Adrenal gland (tissue), 5 donors: Measurements from ENCODE around the gene SECISBP2.

Experiments used
- POLR2A ChIP-seq, 2 donors: fragments of 450-650 bp; IDR thresholded peaks; one replicate each; pipeline ENCODE4 v1.6.1; 2017; ENCODE audit warnings: antibody characterized with exemption in 2 of 2, mild to moderate bottlenecking in 2 of 2, moderate library complexity in 1 of 2
- TF ChIP-seq, protein P1 (sequence below), 6 experiments: fragments of 450-650 bp in 4 of 6; fragments of 200-600 bp in 2 of 6; sonication (generic) in 1 of 6; IDR thresholded peaks; 1 replicate in 5 of 6; 2 replicates in 1 of 6; pipeline versions ENCODE4 v1.5.1 to v1.8.0; 2016 to 2021; ENCODE audit warnings: antibody characterized with exemption in 6 of 6, mild to moderate bottlenecking in 2 of 6, moderate library complexity in 1 of 6
- donor health status: DM: no; HTN: no; CAD: no.

DNA sequence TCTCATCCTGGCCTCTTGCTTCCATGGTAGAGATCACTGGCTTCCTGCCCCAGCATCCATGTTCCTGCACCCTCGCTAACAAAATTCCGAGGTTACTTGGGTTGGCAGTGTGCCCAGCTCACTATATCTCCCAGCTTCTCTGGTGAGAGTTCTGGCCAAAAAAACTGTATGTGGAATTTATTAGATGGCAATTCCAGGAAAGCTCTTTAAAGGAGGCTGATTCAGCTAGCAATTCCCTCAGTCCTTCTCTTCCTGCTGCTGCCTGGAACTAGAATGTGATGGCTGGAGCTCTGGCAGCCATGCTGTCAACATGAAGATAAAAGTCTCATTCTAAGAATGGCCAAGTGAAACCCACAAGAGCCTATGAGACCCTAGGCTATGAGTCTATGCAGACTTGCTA, 88.8 kb downstream of the SECISBP2 start:
- TF ChIP-seq, protein P1, sequence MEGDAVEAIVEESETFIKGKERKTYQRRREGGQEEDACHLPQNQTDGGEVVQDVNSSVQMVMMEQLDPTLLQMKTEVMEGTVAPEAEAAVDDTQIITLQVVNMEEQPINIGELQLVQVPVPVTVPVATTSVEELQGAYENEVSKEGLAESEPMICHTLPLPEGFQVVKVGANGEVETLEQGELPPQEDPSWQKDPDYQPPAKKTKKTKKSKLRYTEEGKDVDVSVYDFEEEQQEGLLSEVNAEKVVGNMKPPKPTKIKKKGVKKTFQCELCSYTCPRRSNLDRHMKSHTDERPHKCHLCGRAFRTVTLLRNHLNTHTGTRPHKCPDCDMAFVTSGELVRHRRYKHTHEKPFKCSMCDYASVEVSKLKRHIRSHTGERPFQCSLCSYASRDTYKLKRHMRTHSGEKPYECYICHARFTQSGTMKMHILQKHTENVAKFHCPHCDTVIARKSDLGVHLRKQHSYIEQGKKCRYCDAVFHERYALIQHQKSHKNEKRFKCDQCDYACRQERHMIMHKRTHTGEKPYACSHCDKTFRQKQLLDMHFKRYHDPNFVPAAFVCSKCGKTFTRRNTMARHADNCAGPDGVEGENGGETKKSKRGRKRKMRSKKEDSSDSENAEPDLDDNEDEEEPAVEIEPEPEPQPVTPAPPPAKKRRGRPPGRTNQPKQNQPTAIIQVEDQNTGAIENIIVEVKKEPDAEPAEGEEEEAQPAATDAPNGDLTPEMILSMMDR (IDR thresholded peaks at IDR 0.05): no peak
- TF ChIP-seq POLR2A (IDR thresholded peaks at IDR 0.05): no peak
